Endothelial cell of coronary artery (primary cell): ENCODE results near the gene LTK. TPM values are rescaled to one million over a fixed set of nuclear protein-coding genes. Genes with fewer than 3 reads are reported as not detected.

Source experiments
- total RNA-seq: library from RNA; depleted of rRNA; stranded (reverse); fragments of >200 nt; gene quantifications from 2 replicates; pipeline ENCODE4 v1.2.3, GENCODE V29; 2014

The LTK gene
- under 0.01 and 0.19 TPM in 2 replicates for total RNA-seq

DNA sequence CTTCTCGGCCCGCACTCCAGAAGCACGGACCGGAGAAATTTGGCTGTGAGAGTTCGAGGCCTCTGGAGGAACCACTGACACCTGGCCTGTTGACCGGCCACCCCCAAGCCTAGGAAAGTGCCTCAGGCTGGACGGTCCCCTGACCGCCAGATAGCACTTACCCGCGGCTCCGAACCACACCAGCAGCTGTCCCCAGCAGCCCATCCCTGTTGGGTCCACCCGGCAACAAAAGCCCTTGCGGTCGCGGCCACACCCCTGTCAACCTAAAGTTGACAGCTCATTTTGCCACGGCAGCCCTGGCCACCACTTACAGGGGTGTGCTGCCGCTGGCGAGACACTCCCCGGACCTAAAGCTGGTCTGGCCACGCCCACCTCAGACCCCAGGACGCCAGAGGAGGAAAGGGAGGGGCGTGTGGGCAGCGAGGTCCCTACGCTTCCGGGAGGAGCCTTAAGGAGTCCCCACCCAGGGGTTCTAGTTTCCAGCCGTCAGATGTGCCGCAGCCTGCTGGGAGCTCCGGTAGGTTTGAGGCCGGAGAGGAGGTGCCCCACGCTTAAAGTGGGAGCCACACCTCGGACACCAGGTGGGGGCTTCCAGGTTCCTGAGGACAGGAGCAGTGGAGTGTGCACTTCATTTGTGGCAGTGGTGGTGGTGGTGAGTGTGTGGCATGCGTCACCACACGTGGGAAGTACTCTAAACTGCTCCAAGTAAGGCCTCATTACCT is at the start of gene LTK:
Gene LTK, minus strand, starts transcription at position 322 of the 722 bp plus-strand sequence. Its CDS starts 118 bp downstream, at position 204.

DNA sequence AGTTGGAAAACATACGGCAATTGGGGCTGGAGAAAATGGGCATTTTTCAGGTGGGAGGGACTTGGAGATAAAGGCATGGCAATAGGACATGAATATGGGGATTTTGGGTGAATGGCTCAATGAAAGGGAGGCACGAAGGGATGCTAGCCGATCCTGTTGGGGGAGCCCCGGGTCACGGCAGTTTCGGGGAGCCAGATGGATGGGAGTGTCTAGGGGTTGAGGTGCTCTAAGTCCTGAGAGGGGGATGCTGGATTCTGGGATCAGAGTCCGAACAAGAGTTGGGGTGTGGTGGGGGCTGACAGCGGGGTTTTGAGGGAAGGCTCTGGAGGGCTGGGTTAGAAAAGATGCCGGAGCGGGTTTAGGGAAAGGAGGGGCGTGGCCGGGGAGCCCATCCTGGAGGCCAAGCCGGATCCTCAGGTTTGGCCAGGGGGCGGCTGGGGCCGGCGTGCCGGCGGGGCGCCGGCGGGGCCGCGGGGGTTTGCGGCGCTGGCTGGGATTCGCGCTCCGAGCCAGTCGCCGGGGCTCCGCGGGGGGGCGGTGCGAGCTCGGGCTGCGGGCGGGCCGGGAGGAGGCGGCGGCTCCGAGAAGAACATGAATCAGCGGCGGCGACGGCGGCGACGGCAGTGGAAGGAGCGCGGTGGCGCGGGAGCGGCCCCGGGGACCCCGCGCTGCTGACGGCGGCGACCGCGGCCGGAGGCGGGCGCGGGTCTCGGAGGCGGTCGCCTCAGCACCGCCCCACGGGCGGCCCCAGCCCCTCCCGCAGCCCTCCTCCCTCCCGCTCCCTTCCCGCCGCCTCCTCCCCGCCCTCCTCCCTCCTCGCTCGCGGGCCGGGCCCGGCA is 45.0 kb upstream of the LTK start, which contains the start of gene TYRO3:
Gene TYRO3, plus strand, starts transcription at position 813 of the 839 bp plus-strand sequence. CDS start 46 bp downstream, outside the sequence.

DNA sequence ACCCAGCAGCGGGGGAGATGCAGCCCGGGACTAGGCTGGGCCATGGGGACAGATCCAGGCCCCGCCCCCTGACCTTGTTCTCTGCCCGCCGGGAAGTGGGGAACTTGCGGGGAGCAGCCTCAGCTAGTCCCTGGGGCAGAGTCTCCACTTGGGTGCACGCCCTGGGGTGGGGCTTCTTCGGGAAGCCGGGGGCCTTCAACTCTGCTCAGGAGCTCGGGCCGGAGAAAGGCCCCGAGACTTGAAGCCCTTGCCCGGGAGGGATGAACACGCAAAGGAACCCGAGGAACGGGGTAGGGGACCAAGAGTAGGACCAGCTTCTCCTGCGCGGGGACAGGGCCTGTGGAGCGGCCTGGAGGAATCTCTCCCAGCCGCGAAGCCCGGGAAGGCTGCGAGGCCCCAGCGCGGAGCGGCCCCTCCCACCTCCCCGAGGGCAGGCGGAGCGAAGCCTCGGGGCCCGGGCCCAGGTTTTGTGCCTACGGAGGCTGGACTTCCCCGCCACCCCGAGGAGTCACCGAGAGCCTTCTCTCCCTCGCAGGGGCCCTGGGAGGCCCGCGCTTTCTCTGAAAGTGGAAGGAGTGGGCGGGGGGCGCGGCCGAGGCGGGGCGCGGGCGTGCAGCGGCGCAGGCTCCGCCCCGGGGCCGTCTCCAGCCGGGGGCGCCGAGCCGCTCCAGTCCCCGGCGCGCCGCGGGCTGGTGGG is 20.3 kb downstream of the LTK start, which contains the start of gene ITPKA:
Gene ITPKA, plus strand, starts transcription at position 670 of the 697 bp plus-strand sequence. CDS start 54 bp downstream, outside the sequence.

Other genes starting within 250 kb of the LTK start
- gene OIP5, start 181.2 kb downstream of the LTK start, total RNA-seq: 3.2 and 8.3 TPM in 2 replicates
- gene NUSAP1, start 180.9 kb downstream of the LTK start, total RNA-seq: 27.9 and 75.9 TPM in 2 replicates
- 21.3 TPM in 2 replicates for gene NDUFAF1, start 111.3 kb downstream of the LTK start, total RNA-seq
- 16.3 and 18.1 TPM in 2 replicates for gene RTF1, start 96.7 kb downstream of the LTK start, total RNA-seq
- 0.66 and 2.3 TPM in 2 replicates for gene ITPKA, start 20.0 kb downstream of the LTK start, total RNA-seq
- gene RPAP1, start 30.4 kb upstream of the LTK start, total RNA-seq: 14.4 and 20.6 TPM in 2 replicates
- gene TYRO3, start 45.4 kb upstream of the LTK start, total RNA-seq: 6.3 and 8.5 TPM in 2 replicates
- gene MGA, start 146.6 kb upstream of the LTK start, total RNA-seq: 22.5 and 41.9 TPM in 2 replicates